Measurements from ENCODE around the gene KRTAP4-8.

DNA sequence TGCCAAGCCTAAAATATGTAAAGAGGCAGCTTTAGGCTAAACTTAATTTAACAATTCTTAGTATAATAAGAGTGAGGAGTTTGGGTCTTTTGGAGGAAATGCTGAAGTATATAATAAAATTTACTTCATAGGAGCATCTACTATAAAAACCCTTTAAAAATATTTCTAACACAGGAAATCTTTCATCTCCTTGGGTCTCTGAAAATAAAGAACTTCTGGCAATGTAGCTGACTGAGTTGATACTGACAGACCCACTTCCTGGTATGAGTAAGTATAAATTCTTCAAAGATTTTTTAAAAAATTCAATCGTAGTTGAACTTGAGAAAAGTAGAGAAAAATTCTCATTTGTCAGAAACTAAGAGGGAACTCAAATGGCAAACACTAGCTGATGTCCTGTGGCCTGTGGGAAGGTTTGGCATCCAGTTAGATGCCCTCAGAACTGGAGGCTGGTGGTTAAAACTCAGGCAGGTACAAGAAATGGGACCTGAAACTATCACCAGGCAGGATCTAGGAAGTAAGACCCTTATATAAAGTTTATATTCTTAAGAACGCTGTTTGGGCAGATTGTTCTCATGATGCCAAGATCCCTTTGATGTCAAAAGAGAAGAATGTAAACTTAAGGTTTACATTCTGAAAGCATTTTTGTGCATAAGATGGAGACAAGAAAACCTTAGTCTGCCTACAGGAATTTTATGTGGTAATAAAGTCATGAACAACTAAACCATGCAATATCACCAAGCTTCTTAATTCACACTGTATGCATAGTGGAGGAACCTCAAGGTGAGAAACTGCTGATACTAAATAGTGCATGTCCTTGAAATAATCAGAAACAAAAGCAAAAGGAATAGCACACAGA, 36.2 kb upstream of the KRTAP4-8 start:
- TF ChIP-seq, protein P1, sequence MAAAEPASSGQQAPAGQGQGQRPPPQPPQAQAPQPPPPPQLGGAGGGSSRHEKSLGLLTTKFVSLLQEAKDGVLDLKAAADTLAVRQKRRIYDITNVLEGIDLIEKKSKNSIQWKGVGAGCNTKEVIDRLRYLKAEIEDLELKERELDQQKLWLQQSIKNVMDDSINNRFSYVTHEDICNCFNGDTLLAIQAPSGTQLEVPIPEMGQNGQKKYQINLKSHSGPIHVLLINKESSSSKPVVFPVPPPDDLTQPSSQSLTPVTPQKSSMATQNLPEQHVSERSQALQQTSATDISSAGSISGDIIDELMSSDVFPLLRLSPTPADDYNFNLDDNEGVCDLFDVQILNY (CRISPR knock-in tag; IDR thresholded peaks at IDR 0.05), result no peak
- TF ChIP-seq CREM (CRISPR knock-in tag; IDR thresholded peaks at IDR 0.05) (no peak), ELF4 (CRISPR knock-in tag; IDR thresholded peaks at IDR 0.05; ENCODE audit: low read depth) (no peak), FOXJ3 (CRISPR knock-in tag; IDR thresholded peaks at IDR 0.05; ENCODE audit: borderline replicate concordance) (no peak)
- TF ChIP-seq, protein P2, sequence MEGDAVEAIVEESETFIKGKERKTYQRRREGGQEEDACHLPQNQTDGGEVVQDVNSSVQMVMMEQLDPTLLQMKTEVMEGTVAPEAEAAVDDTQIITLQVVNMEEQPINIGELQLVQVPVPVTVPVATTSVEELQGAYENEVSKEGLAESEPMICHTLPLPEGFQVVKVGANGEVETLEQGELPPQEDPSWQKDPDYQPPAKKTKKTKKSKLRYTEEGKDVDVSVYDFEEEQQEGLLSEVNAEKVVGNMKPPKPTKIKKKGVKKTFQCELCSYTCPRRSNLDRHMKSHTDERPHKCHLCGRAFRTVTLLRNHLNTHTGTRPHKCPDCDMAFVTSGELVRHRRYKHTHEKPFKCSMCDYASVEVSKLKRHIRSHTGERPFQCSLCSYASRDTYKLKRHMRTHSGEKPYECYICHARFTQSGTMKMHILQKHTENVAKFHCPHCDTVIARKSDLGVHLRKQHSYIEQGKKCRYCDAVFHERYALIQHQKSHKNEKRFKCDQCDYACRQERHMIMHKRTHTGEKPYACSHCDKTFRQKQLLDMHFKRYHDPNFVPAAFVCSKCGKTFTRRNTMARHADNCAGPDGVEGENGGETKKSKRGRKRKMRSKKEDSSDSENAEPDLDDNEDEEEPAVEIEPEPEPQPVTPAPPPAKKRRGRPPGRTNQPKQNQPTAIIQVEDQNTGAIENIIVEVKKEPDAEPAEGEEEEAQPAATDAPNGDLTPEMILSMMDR (IDR thresholded peaks at IDR 0.05), result no peak
- TF ChIP-seq, protein P3, sequence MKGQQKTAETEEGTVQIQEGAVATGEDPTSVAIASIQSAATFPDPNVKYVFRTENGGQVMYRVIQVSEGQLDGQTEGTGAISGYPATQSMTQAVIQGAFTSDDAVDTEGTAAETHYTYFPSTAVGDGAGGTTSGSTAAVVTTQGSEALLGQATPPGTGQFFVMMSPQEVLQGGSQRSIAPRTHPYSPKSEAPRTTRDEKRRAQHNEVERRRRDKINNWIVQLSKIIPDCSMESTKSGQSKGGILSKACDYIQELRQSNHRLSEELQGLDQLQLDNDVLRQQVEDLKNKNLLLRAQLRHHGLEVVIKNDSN (CRISPR knock-in tag; IDR thresholded peaks at IDR 0.05), result no peak
- TF ChIP-seq, protein P4, sequence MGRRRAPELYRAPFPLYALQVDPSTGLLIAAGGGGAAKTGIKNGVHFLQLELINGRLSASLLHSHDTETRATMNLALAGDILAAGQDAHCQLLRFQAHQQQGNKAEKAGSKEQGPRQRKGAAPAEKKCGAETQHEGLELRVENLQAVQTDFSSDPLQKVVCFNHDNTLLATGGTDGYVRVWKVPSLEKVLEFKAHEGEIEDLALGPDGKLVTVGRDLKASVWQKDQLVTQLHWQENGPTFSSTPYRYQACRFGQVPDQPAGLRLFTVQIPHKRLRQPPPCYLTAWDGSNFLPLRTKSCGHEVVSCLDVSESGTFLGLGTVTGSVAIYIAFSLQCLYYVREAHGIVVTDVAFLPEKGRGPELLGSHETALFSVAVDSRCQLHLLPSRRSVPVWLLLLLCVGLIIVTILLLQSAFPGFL (CRISPR knock-in tag; IDR thresholded peaks at IDR 0.05; ENCODE audit: borderline replicate concordance), result no peak
